Immature natural killer cell (primary cell): ENCODE results near the gene RC3H2. TPM values are rescaled to one million over a fixed set of nuclear protein-coding genes. Genes with fewer than 3 reads are reported as not detected.
"Not testable (repeated sequence)": the region's sequence is repeated elsewhere in the genome, so short reads cannot be mapped to it uniquely, and the experiment has no call there.

Experiments used
- DNase-seq, 3 donors: peaks; one replicate each; pipeline ENCODE4 v3.0.0; 2022; ENCODE audit warnings: mixed read lengths in 1 of 3
- H3K27ac Mint-ChIP-seq, 6 donors: one replicate each; pipeline ENCODE4 v1.8.0; 2020; ENCODE audit warnings: mixed read lengths in 6 of 6, mild to moderate bottlenecking in 5 of 6, inconsistent platforms in 4 of 6, moderate library complexity in 3 of 6
- H3K27me3 Mint-ChIP-seq, 3 donors: one replicate each; pipeline ENCODE4 v1.8.0; 2020 to 2021; ENCODE audit warnings: low read depth in 3 of 3, mild to moderate bottlenecking in 3 of 3, mixed read lengths in 3 of 3, moderate library complexity in 3 of 3, inconsistent platforms in 1 of 3
- H3K36me3 Mint-ChIP-seq, 3 donors: one replicate each; pipeline ENCODE4 v1.8.0; 2020; ENCODE audit warnings: mixed read lengths in 3 of 3, inconsistent platforms in 2 of 3, mild to moderate bottlenecking in 2 of 3
- H3K4me1 Mint-ChIP-seq, 2 donors: one replicate each; pipeline ENCODE4 v1.8.0; 2020; ENCODE audit warnings: inconsistent platforms in 2 of 2, mild to moderate bottlenecking in 2 of 2, mixed read lengths in 2 of 2, moderate library complexity in 1 of 2
- H3K4me3 Mint-ChIP-seq, 5 donors: one replicate each; pipeline ENCODE4 v1.8.0; 2020; ENCODE audit warnings: mild to moderate bottlenecking in 5 of 5, mixed read lengths in 5 of 5, inconsistent platforms in 3 of 5, moderate library complexity in 3 of 5
- H3K9me3 Mint-ChIP-seq, 6 donors: one replicate each; pipeline ENCODE4 v1.8.0; 2020; ENCODE audit warnings: mild to moderate bottlenecking in 6 of 6, mixed read lengths in 6 of 6, inconsistent platforms in 4 of 6, moderate library complexity in 3 of 6
- polyA plus RNA-seq, 3 donors: library from polyadenylated mRNA; unstranded; fragments of 300-500 nt; fragmentation: Illumina TruSeq; gene quantifications; one replicate each; pipeline ENCODE4 v1.2.3, GENCODE V29; 2021

The RC3H2 gene
- polyA plus RNA-seq, 3 donors from 2014 or later, result 18.1 to 26.8 (median 23.7) TPM

DNA sequence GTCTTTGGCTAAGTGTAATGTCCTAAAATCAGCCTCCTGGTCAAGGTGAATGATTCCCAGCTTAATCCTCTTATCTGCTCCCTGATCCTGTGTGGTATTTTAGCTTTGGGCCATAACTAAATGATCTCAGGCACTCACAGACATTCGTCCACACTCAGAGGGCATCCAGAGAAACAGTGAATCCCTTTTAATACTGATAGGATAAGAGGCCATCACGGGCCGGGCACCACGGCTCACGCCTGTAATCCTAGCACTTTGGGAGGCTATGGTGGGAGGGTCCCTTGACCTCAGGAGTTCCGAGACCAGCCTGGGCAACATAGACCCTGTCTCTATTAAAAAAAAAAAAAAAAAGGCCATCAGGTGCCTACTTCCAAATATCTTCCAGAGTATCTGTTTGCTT is 83.1 kb downstream of the RC3H2 start:
- peaks cover 0 to 40% (median 17%) of the 10 kb centered on the region in 3 donors for H3K36me3 Mint-ChIP-seq
- H3K27ac Mint-ChIP-seq, result peak overlapping the region in 3 of 6 donors; percentile 44 to 80 (median 58)
- DNase-seq, result no peak
- peaks cover 0 to under 1% (median 0%) of the 10 kb centered on the region in 3 donors for H3K27me3 Mint-ChIP-seq
- H3K4me3 Mint-ChIP-seq, result no peak overlapping the region
- no peaks in the 10 kb centered on the region for H3K9me3 Mint-ChIP-seq
- H3K4me1 Mint-ChIP-seq, result peaks cover 31 to 64% of the 10 kb centered on the region in 2 donors

DNA sequence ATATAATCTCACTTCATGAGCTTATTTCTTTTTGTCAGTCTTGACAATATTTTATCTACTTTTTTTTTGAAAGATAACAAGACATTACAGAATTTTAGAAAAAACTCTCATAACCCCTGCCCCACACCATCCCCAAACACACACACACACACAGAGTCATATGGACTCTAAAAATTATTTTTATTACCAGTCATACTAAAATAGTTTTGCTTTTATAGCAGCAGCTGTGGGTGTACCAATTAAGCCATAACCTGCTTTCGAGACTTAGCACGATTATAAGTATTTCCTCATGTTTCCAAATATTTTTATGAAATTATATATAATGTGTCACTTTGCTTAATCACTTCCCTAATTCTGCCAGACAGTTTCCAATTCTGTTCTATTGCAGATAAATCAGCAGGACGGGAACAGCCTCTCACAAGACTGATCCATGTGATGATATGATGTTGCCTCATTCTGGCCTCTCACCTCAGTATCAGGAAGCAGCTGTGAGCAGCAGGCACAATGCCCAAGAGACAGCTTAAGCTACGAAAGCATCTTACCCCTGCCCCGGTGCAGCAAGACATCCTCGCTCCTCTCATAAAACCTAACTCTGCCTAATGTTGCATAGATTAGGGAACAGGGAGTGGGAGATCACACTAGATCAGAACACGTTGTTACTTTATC is 83.7 kb downstream of the RC3H2 start:
- Mint-ChIP-seq H3K4me3 (no peak overlapping the region), H3K27ac (peak overlapping the region in 5 of 6 donors; percentile 44 to 80 (median 59)), H3K9me3 (no peaks in the 10 kb centered on the region), H3K36me3 (peaks cover 0 to 40% (median 17%) of the 10 kb centered on the region in 3 donors), H3K27me3 (no peaks in the 10 kb centered on the region), H3K4me1 (peaks cover 29 to 61% of the 10 kb centered on the region in 2 donors)
- DNase-seq, result no peak

DNA sequence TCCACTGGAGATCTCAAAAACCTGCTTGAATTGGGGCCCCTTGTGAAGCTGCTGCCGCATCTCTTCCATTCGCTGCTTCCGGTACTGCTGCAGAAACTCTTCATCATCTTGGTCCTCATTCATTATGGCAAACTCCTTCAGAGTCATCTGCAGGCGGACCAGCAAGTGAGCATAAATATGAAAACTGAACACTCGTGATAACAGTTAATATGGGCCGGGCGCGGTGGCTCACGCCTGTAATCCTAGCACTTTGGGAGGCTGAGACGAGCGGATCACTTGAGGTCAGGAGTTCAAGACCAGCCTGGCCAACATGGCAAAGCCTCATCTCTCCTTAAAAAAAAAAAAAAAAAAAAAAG is 84.7 kb downstream of the RC3H2 start:
- H3K4me3 Mint-ChIP-seq, result no peak overlapping the region
- peak overlapping the region in 2 of 6 donors; percentile 3 to 22 for H3K27ac Mint-ChIP-seq
- no peak for DNase-seq
- H3K36me3 Mint-ChIP-seq, result peaks cover 0 to 38% (median 17%) of the 10 kb centered on the region in 3 donors
- H3K9me3 Mint-ChIP-seq, result no peaks in the 10 kb centered on the region
- peaks cover 31 to 61% of the 10 kb centered on the region in 2 donors for H3K4me1 Mint-ChIP-seq
- no peaks in the 10 kb centered on the region for H3K27me3 Mint-ChIP-seq

DNA sequence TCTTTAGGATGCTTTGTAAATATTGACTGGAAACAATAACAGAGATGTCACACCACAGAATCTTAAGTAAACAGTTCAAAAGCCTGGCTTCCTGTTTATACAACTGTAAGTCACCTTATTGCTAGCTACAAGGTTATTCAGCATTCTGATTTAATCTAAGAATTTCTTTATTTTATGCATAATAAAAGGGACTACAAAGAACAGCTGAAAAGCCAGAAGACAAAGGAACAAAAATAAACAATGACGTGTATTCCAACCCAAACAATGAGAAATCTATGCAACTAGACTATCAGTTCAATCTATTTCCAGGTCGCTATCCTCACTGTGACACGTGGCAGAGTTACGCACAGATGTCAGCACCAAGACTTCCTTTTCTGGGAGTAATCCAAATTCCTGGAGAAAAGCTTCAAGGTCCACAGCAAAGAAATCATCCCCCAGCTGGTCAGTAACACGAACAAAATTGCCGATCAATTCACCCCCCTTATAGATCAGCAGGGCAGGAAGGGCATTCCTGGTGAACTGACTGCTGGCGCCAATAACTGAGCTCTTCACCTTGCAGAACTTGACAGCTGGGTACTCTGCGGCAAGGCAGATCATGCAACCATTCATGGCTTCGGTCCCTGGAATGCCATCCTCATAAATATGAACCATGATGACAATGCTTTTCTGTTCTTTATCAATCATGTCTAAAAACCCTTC is 85.2 kb downstream of the RC3H2 start:
- Mint-ChIP-seq H3K4me3 (no peak overlapping the region), H3K9me3 (no peaks in the 10 kb centered on the region), H3K27me3 (no peaks in the 10 kb centered on the region), H3K36me3 (peaks cover 0 to 38% (median 17%) of the 10 kb centered on the region in 3 donors), H3K27ac (peak overlapping the region in 4 of 6 donors; percentile 22 to 53 (median 46)), H3K4me1 (peaks cover 32 to 61% of the 10 kb centered on the region in 2 donors)
- no peak for DNase-seq

DNA sequence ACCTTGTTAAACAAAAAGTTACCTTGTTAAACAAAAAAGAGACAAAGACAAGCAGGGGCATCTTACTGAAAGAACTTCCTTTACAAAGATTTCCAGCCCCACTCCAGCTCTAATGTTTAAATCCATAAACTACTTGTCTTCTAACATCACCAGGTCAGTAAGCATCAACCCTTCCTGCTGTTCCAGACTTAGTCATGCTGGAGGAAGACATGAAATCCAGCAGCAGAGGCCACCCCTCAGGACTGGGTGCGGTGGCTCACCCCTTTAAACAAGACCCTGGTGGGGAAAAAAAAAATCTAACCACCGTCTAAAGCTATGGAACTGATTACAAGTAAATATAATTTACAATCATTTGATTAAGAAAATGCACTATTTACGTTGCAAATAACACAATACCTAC is 85.8 kb downstream of the RC3H2 start:
- DNase-seq, result no peak
- Mint-ChIP-seq H3K27ac (peak overlapping the region in 2 of 6 donors; percentile 48 to 53), H3K4me3 (no peak overlapping the region), H3K4me1 (peaks cover 34 to 61% of the 10 kb centered on the region in 2 donors), H3K27me3 (no peaks in the 10 kb centered on the region), H3K36me3 (peaks cover 0 to 38% (median 17%) of the 10 kb centered on the region in 3 donors), H3K9me3 (no peaks in the 10 kb centered on the region)

DNA sequence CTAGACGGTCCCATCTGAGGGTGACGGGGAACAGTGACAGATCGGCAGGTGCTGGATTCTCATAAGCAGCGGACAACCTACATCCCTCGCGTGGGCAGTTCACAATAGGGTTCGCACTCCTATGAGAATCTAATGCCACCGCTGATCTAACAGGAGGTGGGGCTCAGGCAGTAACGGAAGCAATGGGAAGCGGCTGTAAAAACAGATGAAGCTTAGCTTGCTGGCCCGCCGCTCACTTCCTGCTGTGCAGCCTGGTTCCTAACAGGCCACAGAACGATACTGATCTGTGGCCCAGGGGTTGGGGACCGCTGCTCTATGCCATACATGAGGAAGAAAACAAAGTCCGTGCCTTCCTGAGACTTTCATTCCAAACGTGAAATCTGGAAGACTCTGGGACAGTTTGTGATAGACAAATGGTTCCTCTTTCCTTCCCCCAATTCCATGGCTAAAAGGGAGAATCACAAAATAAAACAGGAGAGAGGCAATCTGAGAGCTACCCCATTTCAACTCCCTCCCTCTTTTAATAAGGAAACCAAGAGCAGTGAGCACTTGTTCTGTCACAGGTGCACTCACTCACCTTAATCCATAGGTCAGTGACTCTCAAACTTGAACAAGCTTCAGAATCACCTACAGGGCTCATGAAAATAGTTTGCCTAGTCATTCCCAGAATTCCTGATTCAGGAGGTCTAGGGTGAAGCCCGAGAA is 88.8 kb downstream of the RC3H2 start:
- Mint-ChIP-seq H3K27me3 (no peaks in the 10 kb centered on the region), H3K27ac (peak overlapping the region; percentile 93 to 97 (median 96)), H3K4me1 (peaks cover 29 to 38% of the 10 kb centered on the region in 2 donors), H3K9me3 (no peaks in the 10 kb centered on the region), H3K4me3 (peak overlapping the region; percentile 79 to 91 (median 87)), H3K36me3 (peaks cover 0 to 18% (median 8%) of the 10 kb centered on the region in 3 donors)
- peak; percentile 52 to 61 (median 55) for DNase-seq

DNA sequence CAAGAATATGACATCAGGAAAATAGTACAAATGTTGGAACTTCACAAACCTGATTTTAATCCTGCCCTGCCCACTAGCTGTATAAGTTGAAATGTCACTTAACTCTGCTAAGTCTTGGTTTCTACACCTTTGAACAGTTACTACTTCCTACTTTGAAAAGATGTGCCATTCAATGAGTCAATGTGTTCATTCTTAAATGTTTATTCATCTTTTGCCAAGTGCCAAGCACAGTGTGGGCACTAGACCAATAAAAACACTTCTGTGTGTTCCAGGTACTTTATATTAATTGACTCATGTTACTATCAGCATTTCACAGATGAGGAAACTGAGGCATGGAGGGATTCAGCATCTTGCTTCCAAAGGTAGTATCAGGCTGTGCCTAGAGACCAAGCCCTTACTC is 89.6 kb downstream of the RC3H2 start:
- peak overlapping the region; percentile 79 to 91 (median 87) for H3K4me3 Mint-ChIP-seq
- peaks cover 0 to 14% (median 8%) of the 10 kb centered on the region in 3 donors for H3K36me3 Mint-ChIP-seq
- no peak for DNase-seq

DNA sequence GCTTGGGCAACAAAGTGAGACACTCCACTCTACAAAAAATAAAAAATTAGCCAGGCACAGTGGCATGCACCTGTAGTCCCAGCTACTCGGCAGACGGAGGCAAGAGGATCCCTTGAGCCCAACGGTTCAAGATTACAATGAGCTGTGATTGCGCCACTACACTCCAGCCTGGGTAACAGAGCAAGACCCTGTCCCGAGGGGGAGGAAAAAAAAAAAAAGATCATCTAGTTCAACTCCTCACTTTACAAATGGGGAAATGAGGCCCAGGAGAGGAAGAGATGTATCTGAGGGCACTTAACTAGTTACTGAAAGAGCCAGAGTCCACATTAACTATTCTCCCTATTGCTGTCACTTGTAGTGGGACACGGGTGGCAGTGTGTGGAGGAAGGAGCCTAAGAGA is 90.6 kb downstream of the RC3H2 start:
- Mint-ChIP-seq H3K27ac (peak overlapping the region in 5 of 6 donors; percentile 58 to 86 (median 74)), H3K36me3 (peaks cover 0 to 5% (median 0%) of the 10 kb centered on the region in 3 donors), H3K4me1 (peaks cover 24 to 26% of the 10 kb centered on the region in 2 donors), H3K4me3 (peak overlapping the region in 4 of 5 donors; percentile 34 to 72 (median 42)), H3K9me3 (no peaks in the 10 kb centered on the region), H3K27me3 (no peaks in the 10 kb centered on the region)
- no peak for DNase-seq

More for the DNA sequence above, 89.6 kb downstream of the RC3H2 start:
- no peaks in the 10 kb centered on the region for H3K9me3 Mint-ChIP-seq
- no peaks in the 10 kb centered on the region for H3K27me3 Mint-ChIP-seq
- peaks cover 29 to 34% of the 10 kb centered on the region in 2 donors for H3K4me1 Mint-ChIP-seq
- peak overlapping the region; percentile 93 to 97 (median 96) for H3K27ac Mint-ChIP-seq

DNA sequence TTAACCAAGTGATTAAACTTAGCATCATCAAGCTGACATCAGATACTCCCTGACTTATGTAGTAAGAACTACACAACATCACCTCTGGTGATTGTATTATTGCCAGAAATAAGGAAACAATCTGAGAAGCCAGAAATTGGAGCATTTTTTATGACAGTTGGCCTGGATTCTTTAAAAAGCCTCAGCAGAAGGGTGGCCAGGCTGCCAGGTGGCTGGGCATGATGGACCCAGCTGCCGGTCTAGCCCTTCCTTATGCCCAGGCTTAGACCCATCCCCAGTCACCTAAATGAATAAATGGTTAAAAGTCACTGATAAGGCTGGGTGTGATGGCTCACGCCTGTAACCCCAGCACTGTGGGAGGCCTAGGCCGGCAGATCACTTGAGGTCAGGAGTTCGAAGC is 92.4 kb downstream of the RC3H2 start:
- peaks cover 24 to 26% of the 10 kb centered on the region in 2 donors for H3K4me1 Mint-ChIP-seq
- H3K36me3 Mint-ChIP-seq, result peaks cover 0 to 2% (median 0%) of the 10 kb centered on the region in 3 donors
- H3K27ac Mint-ChIP-seq, result no peak overlapping the region

DNA sequence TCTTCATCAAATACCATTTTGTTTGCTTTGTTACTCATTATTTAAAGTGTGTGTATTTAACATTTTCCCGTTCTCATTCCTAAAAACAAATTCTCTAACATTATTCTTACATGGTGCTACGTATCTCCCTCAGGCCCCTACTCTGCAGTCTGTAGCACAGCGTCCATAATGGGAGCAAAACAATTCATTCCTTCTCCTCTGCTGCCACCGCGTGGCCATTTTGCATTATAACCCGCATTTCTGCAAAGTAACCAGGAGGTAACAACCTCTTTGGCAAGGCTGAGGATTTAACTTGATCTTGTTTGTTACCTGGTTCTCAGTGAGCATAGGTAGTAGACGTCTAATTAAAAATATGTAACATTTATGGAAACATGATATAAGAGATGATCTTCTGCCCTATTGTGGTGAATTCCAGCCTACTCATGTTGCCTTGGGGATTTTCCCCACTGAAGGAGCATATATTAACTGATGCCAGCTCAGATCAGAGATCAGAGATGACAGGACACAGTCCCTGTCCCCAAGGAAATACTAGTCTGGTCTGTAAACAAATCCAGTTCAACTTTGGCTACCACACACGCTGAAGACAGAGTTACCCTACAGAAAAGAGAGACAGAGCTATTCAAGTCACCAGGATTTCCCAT is 94.7 kb downstream of the RC3H2 start:
- Mint-ChIP-seq H3K4me3 (no peak overlapping the region), H3K27me3 (peaks cover 0 to 2% (median 0%) of the 10 kb centered on the region in 3 donors), H3K4me1 (peaks cover 10 to 12% of the 10 kb centered on the region in 2 donors), H3K36me3 (peaks cover 0 to 7% (median 6%) of the 10 kb centered on the region in 3 donors), H3K27ac (no peak overlapping the region), H3K9me3 (no peaks in the 10 kb centered on the region)
- peak; percentile 61 to 70 (median 62) for DNase-seq

More for the DNA sequence above, 92.4 kb downstream of the RC3H2 start:
- Mint-ChIP-seq H3K4me3 (no peak overlapping the region), H3K9me3 (no peaks in the 10 kb centered on the region), H3K27me3 (no peaks in the 10 kb centered on the region)
- DNase-seq, result no peak

DNA sequence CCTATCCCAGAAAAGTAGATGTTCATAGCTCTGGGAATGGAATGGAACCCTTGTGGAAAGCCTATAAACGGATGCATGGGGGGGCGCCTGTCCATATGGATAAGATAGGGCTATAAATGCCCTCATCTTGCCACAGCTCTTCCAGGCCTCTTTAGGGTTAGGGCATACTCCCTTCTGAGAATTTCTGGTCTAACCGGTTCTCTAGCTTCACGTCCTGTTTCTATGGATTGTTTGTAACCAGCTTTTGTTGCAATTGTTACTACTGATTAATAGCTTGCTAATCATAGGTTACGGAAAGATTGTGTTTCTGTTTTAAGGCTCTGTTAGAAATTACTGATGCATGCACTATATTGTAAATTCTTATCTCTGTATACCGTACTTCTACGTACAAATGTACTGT is 95.9 kb downstream of the RC3H2 start:
- DNase-seq, H3K4me3 Mint-ChIP-seq, H3K27me3 Mint-ChIP-seq, H3K9me3 Mint-ChIP-seq, H3K27ac Mint-ChIP-seq, H3K36me3 Mint-ChIP-seq, H3K4me1 Mint-ChIP-seq: not testable (repeated sequence)

DNA sequence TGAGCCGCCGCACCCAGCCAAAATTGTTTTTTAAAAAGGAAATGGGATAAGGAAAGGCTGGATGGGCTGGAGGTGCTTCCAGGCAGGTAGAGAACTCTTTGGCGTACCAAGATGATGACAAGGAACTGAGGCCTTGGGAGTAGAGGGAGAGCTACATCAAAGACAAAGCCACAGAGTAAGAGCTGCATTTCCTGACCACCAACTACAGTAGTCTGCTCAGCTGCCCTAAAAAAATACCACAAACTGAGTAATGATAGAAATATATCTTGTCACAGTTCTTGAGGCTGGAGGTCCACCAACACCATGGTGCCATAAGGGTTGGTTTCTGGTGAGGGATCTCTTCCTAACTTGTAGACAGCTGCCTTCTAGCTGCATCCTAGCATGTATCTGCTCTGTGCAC is 97.0 kb downstream of the RC3H2 start:
- Mint-ChIP-seq H3K27me3 (peaks cover 0 to 2% (median 0%) of the 10 kb centered on the region in 3 donors), H3K4me1 (no peaks in the 10 kb centered on the region), H3K27ac (no peak overlapping the region), H3K9me3 (no peaks in the 10 kb centered on the region), H3K36me3 (peaks cover under 1 to 8% (median 8%) of the 10 kb centered on the region in 3 donors), H3K4me3 (no peak overlapping the region)
- DNase-seq, result no peak

DNA sequence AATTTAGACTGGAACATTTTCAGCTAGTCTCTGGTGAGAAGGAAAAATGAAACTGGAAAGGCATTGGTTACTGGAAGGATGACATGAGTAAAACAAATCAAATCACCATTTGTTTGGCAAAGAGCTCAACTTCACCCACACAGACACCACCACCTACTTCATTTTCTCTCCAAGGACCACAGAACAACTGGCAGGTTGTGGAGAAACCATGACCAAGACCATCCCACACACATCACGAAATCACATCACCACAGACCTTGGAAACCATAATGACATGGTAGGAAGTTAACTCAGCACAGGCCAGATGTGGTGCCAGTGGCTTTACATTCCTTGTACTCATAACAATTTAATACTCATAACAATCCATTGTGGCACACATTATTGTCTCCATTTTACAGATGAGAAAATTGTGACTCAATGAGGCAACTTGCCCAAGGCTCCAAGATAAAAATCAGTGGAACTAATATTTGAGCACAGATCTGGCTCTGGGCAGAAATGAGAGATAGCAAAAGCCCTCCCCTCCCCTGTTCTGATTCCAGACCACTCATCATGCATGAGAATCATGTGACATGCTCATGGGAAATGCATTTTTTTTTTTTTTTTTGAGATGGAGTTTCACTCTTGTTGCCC is 97.8 kb downstream of the RC3H2 start:
- no peaks in the 10 kb centered on the region for H3K9me3 Mint-ChIP-seq
- H3K4me1 Mint-ChIP-seq, result no peaks in the 10 kb centered on the region
- H3K36me3 Mint-ChIP-seq, result peaks cover 4 to 8% (median 8%) of the 10 kb centered on the region in 3 donors
- DNase-seq, result no peak
- peak overlapping the region in 2 of 6 donors; percentile 26 to 45 for H3K27ac Mint-ChIP-seq
- no peak overlapping the region for H3K4me3 Mint-ChIP-seq
- peaks cover 0 to 2% (median 0%) of the 10 kb centered on the region in 3 donors for H3K27me3 Mint-ChIP-seq
